Chondrocyte (in vitro differentiated cells): ENCODE data around the gene SLA2. TPM values are rescaled to one million over a fixed set of nuclear protein-coding genes. Genes with fewer than 3 reads are reported as not detected.

Experiments
- DNase-seq: peaks from one replicate; pipeline ENCODE4 v3.0.0; 2021; ENCODE audit warnings: mixed read lengths, low spot score
- H3K27ac Mint-ChIP-seq: one replicate; pipeline ENCODE4 v1.8.0; 2021; ENCODE audit warnings: mild to moderate bottlenecking, moderate library complexity, mixed read lengths; ENCODE audit not compliant: unreplicated experiment
- H3K27me3 Mint-ChIP-seq: 2 replicates; pipeline ENCODE4 v1.8.0; 2021; ENCODE audit warnings: low read depth, mixed read lengths
- H3K36me3 Mint-ChIP-seq: 2 replicates; pipeline ENCODE4 v1.8.0; 2021; ENCODE audit warnings: low read depth, mixed read lengths
- H3K4me1 Mint-ChIP-seq: 2 replicates; pipeline ENCODE4 v1.8.0; 2021; ENCODE audit warnings: low read depth, mild to moderate bottlenecking, mixed read lengths
- H3K4me3 Mint-ChIP-seq: one replicate; pipeline ENCODE4 v1.8.0; 2021; ENCODE audit warnings: mild to moderate bottlenecking, moderate library complexity, mixed read lengths; ENCODE audit not compliant: unreplicated experiment
- H3K9me3 Mint-ChIP-seq: 2 replicates; pipeline ENCODE4 v1.8.0; 2021; ENCODE audit warnings: low read depth, mixed read lengths
- CTCF ChIP-seq: fragments of 200-600 bp; sonication (generic); IDR thresholded peaks from 2 replicates; pipeline ENCODE4 v1.5.0; 2021; ENCODE audit warnings: antibody characterized with exemption, mild to moderate bottlenecking, moderate library complexity
- total RNA-seq: library from RNA; stranded (reverse); gene quantifications from 3 replicates; pipeline ENCODE4 v1.2.1, GENCODE V29; 2021

The SLA2 gene
- total RNA-seq, 1 donor from 2014 or later = not detected

DNA sequence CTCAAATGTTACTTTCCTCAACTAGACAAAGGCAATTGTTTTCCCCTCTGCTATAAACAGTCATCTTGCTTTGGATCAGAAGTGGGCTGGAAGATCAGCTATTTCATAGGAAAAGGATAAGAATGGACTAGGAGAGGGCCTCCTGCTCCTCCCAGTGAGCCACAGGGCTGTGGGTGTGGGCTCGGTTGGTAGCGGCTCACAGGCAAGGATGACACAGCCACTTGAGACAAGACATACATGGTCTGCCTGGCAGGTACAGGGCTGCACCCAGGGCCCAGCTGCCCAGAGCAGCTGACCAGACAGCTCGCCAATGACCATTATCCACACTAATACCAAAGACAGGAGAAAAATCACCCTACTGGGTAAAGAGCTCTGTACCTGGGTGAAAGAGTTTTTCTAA lies 9.0 kb upstream of the SLA2 start:
- H3K27ac Mint-ChIP-seq = no peak overlapping the region
- TF ChIP-seq CTCF = no peak
- peak; percentile 60 for DNase-seq
- peaks cover 18% of the 10 kb centered on the region for H3K36me3 Mint-ChIP-seq
- no peaks in the 10 kb centered on the region for H3K9me3 Mint-ChIP-seq
- no peak overlapping the region for H3K4me3 Mint-ChIP-seq
- H3K27me3 Mint-ChIP-seq = no peaks in the 10 kb centered on the region
- no peaks in the 10 kb centered on the region for H3K4me1 Mint-ChIP-seq

DNA sequence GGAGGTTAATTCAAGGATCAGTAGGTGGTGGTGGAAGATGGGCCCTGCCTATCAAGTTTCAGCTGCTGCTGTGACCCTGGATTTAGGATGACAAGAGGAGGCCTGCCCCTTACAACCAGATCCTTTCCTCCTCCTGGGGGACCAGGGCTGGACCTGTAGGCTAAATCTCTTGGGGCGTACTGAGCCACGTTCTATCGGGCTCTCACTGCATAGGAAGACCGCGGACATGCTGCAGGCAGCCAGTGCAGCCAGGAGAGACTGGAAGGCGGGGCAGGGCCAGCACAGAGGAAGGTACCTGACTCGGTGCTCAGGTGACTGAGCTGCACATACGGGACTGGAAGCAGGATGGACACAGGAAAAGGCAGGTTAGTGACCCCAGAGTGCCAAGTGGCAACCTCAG lies 8.5 kb upstream of the SLA2 start:
- DNase-seq = peak; percentile 59
- Mint-ChIP-seq H3K36me3 (peaks cover 18% of the 10 kb centered on the region), H3K27ac (no peak overlapping the region), H3K27me3 (no peaks in the 10 kb centered on the region), H3K4me1 (no peaks in the 10 kb centered on the region), H3K4me3 (no peak overlapping the region), H3K9me3 (no peaks in the 10 kb centered on the region)
- no peak for TF ChIP-seq CTCF

DNA sequence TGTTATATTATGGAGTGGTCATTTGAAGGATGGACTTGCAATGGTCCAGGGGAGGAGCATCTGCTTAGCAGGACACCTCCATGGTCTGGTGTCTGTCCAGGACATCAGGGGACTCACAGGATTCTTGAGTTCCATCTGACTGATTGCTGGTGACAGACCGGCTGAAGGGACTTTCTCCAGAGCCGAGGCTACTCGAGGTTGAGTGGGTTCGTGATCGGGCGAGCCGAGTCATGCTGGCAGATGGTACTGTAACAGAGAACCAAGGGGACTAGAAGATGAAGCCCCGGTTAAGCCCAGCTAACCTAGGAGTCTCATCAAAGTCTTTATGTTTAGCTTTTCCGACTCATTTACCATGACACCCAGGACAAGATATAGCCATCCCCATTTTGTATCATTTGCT lies 7.5 kb upstream of the SLA2 start:
- no peak overlapping the region for H3K4me3 Mint-ChIP-seq
- H3K4me1 Mint-ChIP-seq = no peaks in the 10 kb centered on the region
- DNase-seq = peak; percentile 62
- peaks cover 18% of the 10 kb centered on the region for H3K36me3 Mint-ChIP-seq
- H3K27ac Mint-ChIP-seq = no peak overlapping the region
- no peak for TF ChIP-seq CTCF
- H3K9me3 Mint-ChIP-seq = no peaks in the 10 kb centered on the region
- H3K27me3 Mint-ChIP-seq = no peaks in the 10 kb centered on the region

DNA sequence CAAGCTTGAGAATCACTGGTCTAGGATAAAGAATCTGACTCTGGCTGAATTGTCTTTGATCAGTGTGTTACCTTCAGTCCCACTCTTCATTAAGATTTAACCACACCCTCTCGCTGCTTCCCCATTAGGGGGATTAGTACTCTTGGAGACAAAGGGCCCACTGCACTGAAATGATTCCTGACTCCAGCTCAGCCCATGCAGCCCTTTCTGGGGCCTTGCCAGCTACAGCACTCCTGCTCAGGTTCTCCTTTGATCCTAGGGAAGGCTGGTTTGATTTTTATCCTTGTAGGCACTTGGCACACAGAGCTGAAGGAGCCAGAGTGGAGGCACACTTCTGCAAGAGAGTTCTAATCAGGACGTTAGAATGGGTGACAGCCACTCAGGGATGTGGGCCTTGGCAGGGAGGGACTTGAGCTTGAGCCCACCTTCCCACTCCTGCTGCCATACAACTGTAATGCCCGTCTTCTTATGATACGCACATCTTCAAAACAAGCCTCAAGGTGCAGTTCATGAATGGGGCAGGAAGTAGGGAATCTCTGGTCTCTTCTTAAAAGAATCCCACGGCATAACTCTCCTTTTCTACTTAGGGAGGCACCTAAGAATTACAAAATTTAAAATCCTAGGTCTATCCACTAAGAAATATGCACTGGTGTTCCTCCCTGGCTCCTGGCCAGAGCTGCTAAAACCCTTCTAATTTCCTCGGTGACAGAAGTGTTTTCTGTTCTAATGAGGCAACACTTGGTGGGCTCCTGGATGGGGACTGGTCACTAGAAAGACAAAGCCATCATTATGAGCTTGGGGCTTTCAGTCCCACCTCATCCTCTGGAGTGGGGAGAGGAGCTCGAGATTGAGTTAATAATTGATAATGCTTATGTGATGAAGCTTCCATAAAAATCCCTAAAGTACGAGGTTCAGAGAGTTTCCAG lies 1.5 kb upstream of the SLA2 start:
- TF ChIP-seq CTCF = no peak
- Mint-ChIP-seq H3K36me3 (peaks cover 4% of the 10 kb centered on the region), H3K4me3 (no peak overlapping the region), H3K9me3 (no peaks in the 10 kb centered on the region), H3K27me3 (no peaks in the 10 kb centered on the region), H3K27ac (peak overlapping the region; percentile 3), H3K4me1 (no peaks in the 10 kb centered on the region)
- DNase-seq = no peak

- no peak overlapping the region for H3K27ac Mint-ChIP-seq
- H3K27me3 Mint-ChIP-seq = no peaks in the 10 kb centered on the region
- peaks cover 2% of the 10 kb centered on the region for H3K36me3 Mint-ChIP-seq
- H3K9me3 Mint-ChIP-seq = no peaks in the 10 kb centered on the region
- no peak for DNase-seq
- no peak for TF ChIP-seq CTCF
- H3K4me3 Mint-ChIP-seq = no peak overlapping the region
- H3K4me1 Mint-ChIP-seq = no peaks in the 10 kb centered on the region
Observed at GRCh38 chr20:36646678-36647077, 682 bp upstream of the SLA2 start.
